ENCODE results near the gene C14orf132. TPM values are rescaled to one million over a fixed set of nuclear protein-coding genes. Genes with fewer than 3 reads are reported as not detected.

C14orf132 gene
- polyA plus RNA-seq, 3 donors = not detected

GRCh38 chr14:96119947-96120346 is 80.8 kb downstream of the C14orf132 start:
- no peak overlapping the region for H3K9ac ChIP-seq (ENCODE audit: insufficient read depth, low read length, poor library complexity, severe bottlenecking)
- H3K4me3 Mint-ChIP-seq = no peak overlapping the region
- H3K9me3 Mint-ChIP-seq = peaks cover 3 to 17% (median 7%) of the 10 kb centered on the region in 7 donors
- no peaks in the 10 kb centered on the region for H3K36me3 Mint-ChIP-seq
- no peak overlapping the region for H3K4me3 ChIP-seq (replicated peaks in 1 of 3; ENCODE audit: low read depth in 2 of 3, low read length in 3 of 3)
- DNase-seq = no peak
- H3K4me1 Mint-ChIP-seq = no peaks in the 10 kb centered on the region
- H3K4me1 ChIP-seq (ENCODE audit: control insufficient read depth in 1 of 2, insufficient read depth in 2 of 2, low read length in 2 of 2) = no peaks in the 10 kb centered on the region
- H2AFZ ChIP-seq (ENCODE audit: insufficient read depth, low read depth, low read length, poor library complexity, severe bottlenecking) = no peak overlapping the region
- H3K36me3 ChIP-seq (replicated peaks in 1 of 2; ENCODE audit: control insufficient read depth in 1 of 2, insufficient read depth in 2 of 2, low read length in 2 of 2) = no peaks in the 10 kb centered on the region
- TF ChIP-seq CTCF (IDR thresholded peaks at IDR 0.05) = no peak
- no peak overlapping the region for H3K27ac Mint-ChIP-seq
- no peaks in the 10 kb centered on the region for H4K20me1 ChIP-seq (ENCODE audit: insufficient read depth, low read length)
- no peaks in the 10 kb centered on the region for H3K79me2 ChIP-seq (ENCODE audit: insufficient read depth, low read length)
- H3K9me3 ChIP-seq (replicated peaks in 1 of 2; ENCODE audit: control insufficient read depth in 1 of 2, insufficient read depth in 1 of 2, low read length in 2 of 2) = peaks cover 0 to under 1% of the 10 kb centered on the region in 2 donors
- no CpG with 5 or more reads among the region's 2 CpGs for WGBS (ENCODE audit: insufficient coverage)
- H3K27me3 ChIP-seq (ENCODE audit: control insufficient read depth in 2 of 2, insufficient read depth in 2 of 2, low read length in 2 of 2) = no peaks in the 10 kb centered on the region
- intact Hi-C loops (cut with micrococcal nuclease) = no loop called here
- H3K27me3 Mint-ChIP-seq (ENCODE audit: low read depth in 3 of 3) = peaks cover 5 to 9% (median 7%) of the 10 kb centered on the region in 3 donors
- no peak overlapping the region for H3K27ac ChIP-seq (ENCODE audit: low read depth in 1 of 2, low read length in 2 of 2)
- H3K4me2 ChIP-seq (replicated peaks; ENCODE audit: extremely low read depth, low read length, poor library complexity, severe bottlenecking) = no peak overlapping the region

- H3K27me3 ChIP-seq (ENCODE audit: control insufficient read depth in 2 of 2, insufficient read depth in 2 of 2, low read length in 2 of 2) = no peaks in the 10 kb centered on the region
Observed at GRCh38 chr14:96120392-96120791, 81.2 kb downstream of the C14orf132 start.

More at GRCh38 chr14:96120392-96120791, 81.2 kb downstream of the C14orf132 start:
- 75% methylated on average over 2 of the region's 3 CpGs for WGBS (ENCODE audit: insufficient coverage)
- Mint-ChIP-seq H3K36me3 (no peaks in the 10 kb centered on the region), H3K4me1 (no peaks in the 10 kb centered on the region), H3K27ac (no peak overlapping the region), H3K4me3 (no peak overlapping the region), H3K27me3 (ENCODE audit: low read depth in 3 of 3) (peaks cover 5 to 8% (median 7%) of the 10 kb centered on the region in 3 donors), H3K9me3 (peaks cover 3 to 12% (median 7%) of the 10 kb centered on the region in 7 donors)
- no peaks in the 10 kb centered on the region for H3K79me2 ChIP-seq (ENCODE audit: insufficient read depth, low read length)
- no peak for DNase-seq
- H3K27ac ChIP-seq (ENCODE audit: low read depth in 1 of 2, low read length in 2 of 2) = no peak overlapping the region
- H3K4me1 ChIP-seq (ENCODE audit: control insufficient read depth in 1 of 2, insufficient read depth in 2 of 2, low read length in 2 of 2) = no peaks in the 10 kb centered on the region
- H3K9me3 ChIP-seq (replicated peaks in 1 of 2; ENCODE audit: control insufficient read depth in 1 of 2, insufficient read depth in 1 of 2, low read length in 2 of 2) = no peaks in the 10 kb centered on the region
- no peaks in the 10 kb centered on the region for H3K36me3 ChIP-seq (replicated peaks in 1 of 2; ENCODE audit: control insufficient read depth in 1 of 2, insufficient read depth in 2 of 2, low read length in 2 of 2)
- intact Hi-C loops (cut with micrococcal nuclease) = no loop called here
- no peaks in the 10 kb centered on the region for H4K20me1 ChIP-seq (ENCODE audit: insufficient read depth, low read length)
- H3K9ac ChIP-seq (ENCODE audit: insufficient read depth, low read length, poor library complexity, severe bottlenecking) = no peak overlapping the region
- no peak overlapping the region for H2AFZ ChIP-seq (ENCODE audit: insufficient read depth, low read depth, low read length, poor library complexity, severe bottlenecking)
- H3K4me2 ChIP-seq (replicated peaks; ENCODE audit: extremely low read depth, low read length, poor library complexity, severe bottlenecking) = no peak overlapping the region
- H3K4me3 ChIP-seq (replicated peaks in 1 of 3; ENCODE audit: low read depth in 2 of 3, low read length in 3 of 3) = no peak overlapping the region
- no peak for TF ChIP-seq CTCF (IDR thresholded peaks at IDR 0.05)
